Measurements from ENCODE around the gene UBL4A. TPM values are rescaled to one million over a fixed set of nuclear protein-coding genes. Genes with fewer than 3 reads are reported as not detected.

Gene UBL4A
- polyA plus RNA-seq (15.2 to 26.7 TPM (median 20.4 TPM) in 3 replicates), polyA minus RNA-seq (18.1 to 23.2 TPM (median 22.4 TPM) in 3 replicates)
- 6.4 TPM for polyA plus RNA-seq (2011; ENCODE audit: low read depth)
- polyA plus RNA-seq (2011; cell fraction: cytosol; rRNA removed) = 17.7 and 25.1 TPM in 2 replicates
- 10.3 and 13.2 TPM in 2 replicates for polyA plus RNA-seq (2011; cell fraction: nucleus; rRNA removed)
- 16.5 and 25.0 TPM in 2 replicates for polyA plus RNA-seq (2012; ENCODE audit: low replicate concordance)
- polyA minus RNA-seq (2011; cell fraction: cytosol; rRNA and poly(A)+ RNA removed) = 31.3 TPM
- polyA minus RNA-seq (2011; cell fraction: nucleus; rRNA and poly(A)+ RNA removed) = 8.1 and 10.2 TPM in 2 replicates

DNA sequence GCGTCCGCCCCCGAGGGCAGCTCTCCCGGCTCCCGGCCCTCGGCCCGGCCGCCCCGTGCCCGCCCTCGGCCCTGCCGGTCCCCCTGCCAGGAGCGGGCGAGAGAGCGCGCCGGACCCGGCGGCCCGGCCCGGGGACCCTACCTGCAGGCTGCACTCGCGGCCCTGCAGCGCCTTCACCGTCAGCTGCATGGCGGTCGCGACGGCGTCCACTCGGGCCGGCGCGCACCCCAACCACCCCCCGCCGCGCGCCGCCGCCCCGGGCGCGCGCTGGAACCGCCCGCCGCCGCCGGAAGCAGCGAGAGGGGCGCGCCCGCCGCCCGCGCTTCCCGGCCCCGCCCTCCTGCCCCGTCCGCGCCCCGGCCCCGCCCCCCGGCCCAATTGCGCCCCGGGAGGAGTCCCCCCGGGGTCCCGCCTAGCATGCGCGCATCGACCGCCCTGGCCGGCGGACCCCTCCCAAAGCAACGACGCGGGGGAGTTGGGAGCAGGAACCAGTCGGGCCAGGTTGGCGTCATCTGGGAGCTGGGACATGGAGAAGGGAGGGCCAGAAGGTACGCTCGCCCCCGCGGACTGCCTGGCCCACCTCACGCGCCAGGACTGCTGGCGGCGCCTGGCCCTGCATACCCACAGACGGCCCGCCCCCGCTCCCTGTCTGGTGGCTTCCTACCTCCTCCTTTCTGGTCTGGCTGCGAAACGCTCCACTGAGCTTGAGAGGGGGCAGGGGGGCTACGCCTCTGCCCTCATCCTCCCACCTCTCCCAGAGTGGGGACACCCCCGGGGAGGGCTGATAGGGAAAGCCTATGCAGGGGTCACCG lies at the start of gene UBL4A:
TSS of gene UBL4A (minus strand) at position 220 of the 812 bp plus-strand sequence. CDS start at position 189, 31 bp downstream.
- Histone ChIP-seq H3K4me1 (ENCODE audit: control insufficient read depth, extremely low read depth, insufficient read depth, low read length) (peaks cover 13% of the 10 kb centered on the region), H3K27me3 (ENCODE audit: control insufficient read depth, extremely low read depth, insufficient read depth, low read length) (no peaks in the 10 kb centered on the region), H3K9me1 (ENCODE audit: control insufficient read depth, extremely low read depth, insufficient read depth, low read length) (no peaks in the 10 kb centered on the region), H3K79me2 (ENCODE audit: control insufficient read depth, insufficient read depth, low read length) (peaks cover 11% of the 10 kb centered on the region), H3K36me3 (ENCODE audit: control insufficient read depth in 2 of 2, extremely low read depth in 1 of 2, insufficient read depth in 2 of 2, low read length in 2 of 2) (peaks cover 5 to 8% of the 10 kb centered on the region in 2 experiments), H3K27ac (ENCODE audit: control insufficient read depth, insufficient read depth, low read length) (no peak within 1 kb of the TSS), H3K4me2 (ENCODE audit: control insufficient read depth, extremely low read depth, insufficient read depth, low read depth, low read length) (peak within 1 kb of the TSS; percentile 70), H2AFZ (ENCODE audit: control insufficient read depth, low read length) (no peak within 1 kb of the TSS), H3K9ac (ENCODE audit: control insufficient read depth, extremely low read depth, insufficient read depth, low read length) (peak within 1 kb of the TSS; percentile 60), H4K20me1 (ENCODE audit: control insufficient read depth, extremely low read depth, insufficient read depth, low read length) (no peaks in the 10 kb centered on the region), H3K9me3 (ENCODE audit: control insufficient read depth, low read depth, low read length) (no peaks in the 10 kb centered on the region), H3K4me3 (ENCODE audit: control insufficient read depth in 2 of 3, extremely low read depth in 1 of 3, insufficient read depth in 2 of 3, low read depth in 1 of 3, low read length in 3 of 3) (peak within 1 kb of the TSS; percentile 47 to 58 (median 55))
- peak; percentile 5 for DNase-seq (ENCODE audit: low read depth, low spot score)
- FAIRE-seq = no peak
- no peak for TF ChIP-seq CTCF (optimal IDR thresholded peaks at IDR 0.05 in 1 of 3, IDR thresholded peaks at IDR 0.05 in 1 of 3, conservative IDR thresholded peaks at IDR 0.05 in 1 of 3; ENCODE audit: extremely low read depth in 1 of 3, insufficient read depth in 2 of 3, low read length in 3 of 3)
- no peak for TF ChIP-seq EZH2 (IDR thresholded peaks at IDR 0.05; ENCODE audit: low read length)
- dilution Hi-C loops (cut with MboI; ENCODE audit: extremely low pct_ligation_motif_present, low sequenced_read_pairs) = no loop called here

GRCh38 chrX:154535892-154536291 lies 49.5 kb upstream of the UBL4A start:
- H3K9ac ChIP-seq (ENCODE audit: control insufficient read depth, extremely low read depth, insufficient read depth, low read length) = no peak overlapping the region
- no peak overlapping the region for H3K27ac ChIP-seq (ENCODE audit: control insufficient read depth, insufficient read depth, low read length)
- no peaks in the 10 kb centered on the region for H4K20me1 ChIP-seq (ENCODE audit: control insufficient read depth, extremely low read depth, insufficient read depth, low read length)
- H3K9me1 ChIP-seq (ENCODE audit: control insufficient read depth, extremely low read depth, insufficient read depth, low read length) = no peaks in the 10 kb centered on the region
- no peak overlapping the region for H3K4me3 ChIP-seq (ENCODE audit: control insufficient read depth in 2 of 3, extremely low read depth in 1 of 3, insufficient read depth in 2 of 3, low read depth in 1 of 3, low read length in 3 of 3)
- H2AFZ ChIP-seq (ENCODE audit: control insufficient read depth, low read length) = no peak overlapping the region
- no peak for TF ChIP-seq CTCF (optimal IDR thresholded peaks at IDR 0.05 in 1 of 3, IDR thresholded peaks at IDR 0.05 in 1 of 3, conservative IDR thresholded peaks at IDR 0.05 in 1 of 3; ENCODE audit: extremely low read depth in 1 of 3, insufficient read depth in 2 of 3, low read length in 3 of 3)
- no peak for TF ChIP-seq EZH2 (IDR thresholded peaks at IDR 0.05; ENCODE audit: low read length)
- no peaks in the 10 kb centered on the region for H3K27me3 ChIP-seq (ENCODE audit: control insufficient read depth, extremely low read depth, insufficient read depth, low read length)
- FAIRE-seq (no peak), DNase-seq (ENCODE audit: low read depth, low spot score) (no peak)
- H3K9me3 ChIP-seq (ENCODE audit: control insufficient read depth, low read depth, low read length) = no peaks in the 10 kb centered on the region
- no peak overlapping the region for H3K4me2 ChIP-seq (ENCODE audit: control insufficient read depth, extremely low read depth, insufficient read depth, low read depth, low read length)
- no peaks in the 10 kb centered on the region for H3K79me2 ChIP-seq (ENCODE audit: control insufficient read depth, insufficient read depth, low read length)
- H3K4me1 ChIP-seq (ENCODE audit: control insufficient read depth, extremely low read depth, insufficient read depth, low read length) = peaks cover 3% of the 10 kb centered on the region
- peaks cover 10 to 13% of the 10 kb centered on the region in 2 experiments for H3K36me3 ChIP-seq (ENCODE audit: control insufficient read depth in 2 of 2, extremely low read depth in 1 of 2, insufficient read depth in 2 of 2, low read length in 2 of 2)
- dilution Hi-C loops (cut with MboI; ENCODE audit: extremely low pct_ligation_motif_present, low sequenced_read_pairs) = no loop called here

All from keratinocyte (primary cell).